HG03108 (cell line): ENCODE results near the gene KIF6.

Source experiments
- ATAC-seq: cut with Tn5 transposase; IDR thresholded peaks from one replicate; pipeline ENCODE4 v1.9.1; 2021; ENCODE audit warnings: moderate library complexity; ENCODE audit not compliant: unreplicated experiment

The KIF6 gene

GRCh38 chr6:39357998-39358686 is 367.1 kb downstream of the KIF6 start:
- no peak for ATAC-seq

GRCh38 chr6:39353698-39354315 is 371.4 kb downstream of the KIF6 start:
- no peak for ATAC-seq

- ATAC-seq, result no peak
Observed at GRCh38 chr6:39350723-39351505, 374.3 kb downstream of the KIF6 start.

- ATAC-seq, result no peak
Observed at GRCh38 chr6:39348740-39349139, 376.5 kb downstream of the KIF6 start.

- no peak for ATAC-seq
Observed at GRCh38 chr6:39347906-39348585, 377.2 kb downstream of the KIF6 start.

GRCh38 chr6:39347206-39347605 is 378.0 kb downstream of the KIF6 start:
- no peak for ATAC-seq

GRCh38 chr6:39344821-39345280 is 380.4 kb downstream of the KIF6 start:
- ATAC-seq, result no peak

- no peak for ATAC-seq
Observed at GRCh38 chr6:39343396-39343870, 381.8 kb downstream of the KIF6 start.

- no peak for ATAC-seq
Observed at GRCh38 chr6:39342692-39343395, 382.4 kb downstream of the KIF6 start.

- no peak for ATAC-seq
Observed at GRCh38 chr6:39341937-39342336, 383.3 kb downstream of the KIF6 start.

- ATAC-seq, result no peak
Observed at GRCh38 chr6:39341352-39341751, 383.9 kb downstream of the KIF6 start.

- ATAC-seq, result no peak
Observed at GRCh38 chr6:39339868-39340550, 385.2 kb downstream of the KIF6 start.

- no peak for ATAC-seq
Observed at GRCh38 chr6:39339096-39339867, 385.9 kb downstream of the KIF6 start.

GRCh38 chr6:39338397-39338796 is 386.8 kb downstream of the KIF6 start:
- no peak for ATAC-seq

- no peak for ATAC-seq
Observed at GRCh38 chr6:39335780-39336545, 389.2 kb downstream of the KIF6 start.

GRCh38 chr6:39333644-39334438 is 391.4 kb downstream of the KIF6 start:
- no peak for ATAC-seq

- no peak for ATAC-seq
Observed at GRCh38 chr6:39330476-39330875, 394.7 kb downstream of the KIF6 start.

GRCh38 chr6:39330057-39330456 is 395.2 kb downstream of the KIF6 start:
- ATAC-seq, result peak; percentile 92
